ENCODE measurements around the gene PTCH1.

PTCH1 gene

GRCh38 chr9:95516734-95517558, at the start of gene PTCH1:
Gene PTCH1 (minus strand): TSS chr9:95516971.
- DNase-seq: peak in 1 of 2 donors; percentile 49

- no peak for DNase-seq
Measured at GRCh38 chr9:95565982-95566381, 49.2 kb upstream of the PTCH1 start.

- DNase-seq: no peak
Measured at GRCh38 chr9:95561913-95562312, 45.1 kb upstream of the PTCH1 start.

- no peak for DNase-seq
Measured at GRCh38 chr9:95557142-95557541, 40.4 kb upstream of the PTCH1 start.

GRCh38 chr9:95556521-95556920, 39.8 kb upstream of the PTCH1 start:
- DNase-seq: no peak

GRCh38 chr9:95552814-95553546, 36.2 kb upstream of the PTCH1 start:
- DNase-seq: peak in 1 of 2 donors; percentile 24

GRCh38 chr9:95552255-95552654, 35.5 kb upstream of the PTCH1 start:
- DNase-seq: no peak

GRCh38 chr9:95551406-95551805, 34.6 kb upstream of the PTCH1 start:
- no peak for DNase-seq

GRCh38 chr9:95545831-95546567, 29.2 kb upstream of the PTCH1 start:
- DNase-seq: no peak

GRCh38 chr9:95533996-95534680, 17.4 kb upstream of the PTCH1 start:
- DNase-seq: no peak

GRCh38 chr9:95529910-95530309, 13.1 kb upstream of the PTCH1 start:
- no peak for DNase-seq

- DNase-seq: no peak
Measured at GRCh38 chr9:95528908-95529502, 12.2 kb upstream of the PTCH1 start.

- DNase-seq: no peak
Measured at GRCh38 chr9:95522871-95523370, 6.2 kb upstream of the PTCH1 start.

- no peak for DNase-seq
Measured at GRCh38 chr9:95521699-95522098, 4.9 kb upstream of the PTCH1 start.

- DNase-seq: no peak
Measured at GRCh38 chr9:95517559-95518425, 1.0 kb upstream of the PTCH1 start.

- DNase-seq: no peak
Measured at GRCh38 chr9:95516221-95516733, 494 bp downstream of the PTCH1 start.

GRCh38 chr9:95515272-95516113, 1.3 kb downstream of the PTCH1 start:
- peak in 1 of 2 donors; percentile 36 for DNase-seq

- DNase-seq: no peak
Measured at GRCh38 chr9:95514342-95514741, 2.4 kb downstream of the PTCH1 start.

- no peak for DNase-seq
Measured at GRCh38 chr9:95513711-95514110, 3.1 kb downstream of the PTCH1 start.

- no peak for DNase-seq
Measured at GRCh38 chr9:95512709-95513095, 4.1 kb downstream of the PTCH1 start.
